Spleen (tissue), 7 donors: ENCODE measurements around the gene WDFY2.

Source experiments
- CTCF ChIP-seq, 11 experiments: fragments of 200-600 bp in 7 of 11; fragments of 450-650 bp in 4 of 11; sonication (generic) in 4 of 11; IDR thresholded peaks in 8 of 11; conservative IDR thresholded peaks in 3 of 11; 1 replicate in 7 of 11; 2 replicates in 4 of 11; pipeline versions ENCODE4 v1.4.0 to v1.8.0; 2016 to 2021; ENCODE audit warnings: antibody characterized with exemption in 11 of 11, inconsistent platforms in 4 of 11, mild to moderate bottlenecking in 1 of 11
- POLR2A ChIP-seq, 3 donors: fragments of 450-650 bp; IDR thresholded peaks; one replicate each; pipeline ENCODE4 v1.5.1; 2017; ENCODE audit warnings: antibody characterized with exemption in 3 of 3, mild to moderate bottlenecking in 1 of 3
- POLR2AphosphoS5 ChIP-seq, 3 donors: sonication (generic); formaldehyde crosslinking; IDR thresholded peaks; one replicate each; pipeline ENCODE4 v1.5.1; 2017; ENCODE audit warnings: antibody characterized with exemption in 3 of 3
- donor health status: DM: no; HTN: no; CAD: no; lungs with moderate emphysema.
- donor health status: DM: no; HTN: no; CAD: no.
- donor health status: DM: no; HTN: no; CAD: no.

GRCh38 chr13:51581148-51581820, 3.0 kb upstream of the WDFY2 start:
- TF ChIP-seq CTCF (IDR thresholded peaks at IDR 0.05 in 8 of 11, conservative IDR thresholded peaks at IDR 0.05 in 3 of 11): no peak
- no peak for TF ChIP-seq POLR2A (IDR thresholded peaks at IDR 0.05)
- no peak for TF ChIP-seq POLR2AphosphoS5 (IDR thresholded peaks at IDR 0.05)
